Fibroblast of mammary gland (primary cell): Measurements from ENCODE around the gene SHE.

Source experiments
- DNase-seq: peaks from one replicate; pipeline ENCODE4 v3.0.0-alpha.2; 2010; ENCODE audit warnings: low read depth
- H3K4me3 ChIP-seq: 2 replicates; pipeline ENCODE4 v1.5.1; 2011; ENCODE audit warnings: low read depth, mild to moderate bottlenecking, low read length, moderate library complexity; ENCODE audit not compliant: control insufficient read depth
- CTCF ChIP-seq: conservative IDR thresholded peaks from 2 replicates; pipeline ENCODE4 v1.5.1; 2011; ENCODE audit warnings: low read depth, low read length, inconsistent platforms; ENCODE audit not compliant: control insufficient read depth, insufficient read depth

SHE gene

DNA sequence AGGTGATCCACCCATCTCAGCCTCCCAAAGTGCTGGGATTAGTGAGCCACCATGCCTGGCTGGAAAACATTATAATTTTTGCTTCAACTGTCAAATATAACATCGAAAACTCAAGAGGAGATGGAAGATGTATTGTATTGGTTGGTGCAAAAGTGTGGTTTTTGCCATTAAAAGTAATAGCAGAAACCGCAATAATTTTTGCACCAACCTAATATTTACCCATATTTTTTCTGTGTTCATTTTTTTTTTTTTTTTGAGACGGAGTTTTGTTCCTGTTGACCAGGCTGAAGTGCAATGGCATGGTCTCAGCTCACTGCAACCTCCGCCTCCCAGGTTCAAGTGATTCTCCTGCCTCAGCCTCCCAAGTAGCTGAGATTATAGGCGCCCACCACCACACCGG lies 27.1 kb upstream of the SHE start:
- no peak for DNase-seq
- no peak for TF ChIP-seq CTCF
- H3K4me3 ChIP-seq, result no peak overlapping the region

- DNase-seq, result no peak
- H3K4me3 ChIP-seq, result no peak overlapping the region
- TF ChIP-seq CTCF, result no peak
Measured at GRCh38 chr1:154527192-154527591, 25.0 kb upstream of the SHE start.

DNA sequence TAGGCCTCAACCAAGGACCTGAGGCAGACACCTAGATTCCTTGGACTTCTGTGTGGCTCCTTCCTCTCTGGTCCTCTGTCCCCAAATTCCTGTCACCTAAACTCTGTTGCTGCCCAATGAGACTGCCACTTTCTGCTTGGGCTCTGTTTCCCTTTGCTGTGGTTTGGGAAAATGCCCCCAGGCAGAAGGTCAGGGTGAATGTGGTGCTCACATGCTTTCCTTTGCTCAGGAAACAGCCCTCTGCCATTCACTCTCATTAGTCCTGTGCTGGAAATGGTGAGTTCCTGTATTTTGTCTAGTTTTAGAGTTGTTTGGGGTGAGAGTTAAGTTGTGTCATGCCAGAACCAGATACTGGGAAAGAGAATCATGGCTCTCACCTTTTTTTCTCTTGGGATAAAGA lies 22.7 kb upstream of the SHE start:
- no peak for TF ChIP-seq CTCF
- DNase-seq, result no peak
- H3K4me3 ChIP-seq, result no peak overlapping the region

DNA sequence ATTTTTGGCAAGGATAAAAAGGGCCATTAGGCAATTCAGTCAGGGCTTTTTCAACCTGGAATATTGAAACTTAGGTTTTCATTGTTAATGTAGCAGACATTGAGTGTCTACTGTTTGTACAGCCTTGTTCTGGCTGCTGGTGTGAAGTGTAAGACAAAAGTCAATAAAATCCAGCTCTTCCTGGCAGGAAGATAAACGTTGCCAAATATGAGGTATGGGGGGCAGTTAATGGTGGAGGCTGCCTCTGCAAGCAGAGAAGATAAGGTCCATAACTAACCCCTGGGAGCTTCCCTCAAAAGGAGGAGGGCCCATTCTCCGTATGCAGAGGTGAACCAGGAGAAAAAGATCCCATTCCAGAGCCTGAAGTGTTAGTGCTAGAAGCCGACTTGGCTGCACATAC lies 19.5 kb upstream of the SHE start:
- no peak for TF ChIP-seq CTCF
- no peak for DNase-seq
- H3K4me3 ChIP-seq, result no peak overlapping the region

GRCh38 chr1:154520333-154520732 lies 18.1 kb upstream of the SHE start:
- DNase-seq, result peak; percentile 8
- no peak overlapping the region for H3K4me3 ChIP-seq
- no peak for TF ChIP-seq CTCF

GRCh38 chr1:154519591-154519991 lies 17.4 kb upstream of the SHE start:
- no peak for TF ChIP-seq CTCF
- DNase-seq, result no peak
- no peak overlapping the region for H3K4me3 ChIP-seq

GRCh38 chr1:154517661-154518060 lies 15.4 kb upstream of the SHE start:
- no peak for DNase-seq
- TF ChIP-seq CTCF, result no peak
- no peak overlapping the region for H3K4me3 ChIP-seq
